H1 (cell line): ENCODE measurements around the gene SPTBN5. TPM values are rescaled to one million over a fixed set of nuclear protein-coding genes. Genes with fewer than 3 reads are reported as not detected.
A peak's percentile ranks its signal among the peaks of the same experiment; 100 is the strongest.

Experiments used
- CTCF ChIA-PET: fragments of 300-600 bp; sonication (Branson Sonifier 250); formaldehyde crosslinking; loops from one replicate; lab custom pipeline; 2021; ENCODE audit not compliant: partially characterized antibody; lab: Charles Lee
- POLR2A ChIA-PET: fragments of 300-600 bp; sonication (Branson Sonifier 250); formaldehyde crosslinking; loops from one replicate; lab custom pipeline; 2021; ENCODE audit warnings: inconsistent platforms; ENCODE audit not compliant: partially characterized antibody; lab: Charles Lee
- DNase-seq, 2 experiments: peaks; one replicate each; pipeline versions ENCODE4 v3.0.0 to v3.0.0-alpha.2; 2010 to 2022; ENCODE audit warnings: low spot score in 2 of 2, low read depth in 1 of 2, mixed read lengths in 1 of 2
- FAIRE-seq: peaks from 2 replicates; lab custom pipeline; 2011; peaks lifted over from hg19 to GRCh38; lab: Jason Lieb, UNC
- H2AFZ ChIP-seq: 2 replicates; pipeline ENCODE4 v1.8.1; 2012; ENCODE audit warnings: low read length, inconsistent platforms
- H2AK5ac ChIP-seq: 2 replicates; pipeline ENCODE4 v1.6.1; 2013; ENCODE audit warnings: low read depth, low read length
- H2BK120ac ChIP-seq: replicated peaks from 2 replicates; pipeline ENCODE3; 2013; ENCODE audit warnings: low read depth, low read length, inconsistent platforms
- H2BK12ac ChIP-seq: 2 replicates; pipeline ENCODE4 v1.6.1; 2013; ENCODE audit warnings: low read depth, low read length
- H2BK15ac ChIP-seq: 2 replicates; pipeline ENCODE4 v1.6.1; 2013; ENCODE audit warnings: low read length
- H2BK20ac ChIP-seq: 2 replicates; pipeline ENCODE4 v1.6.1; 2013; ENCODE audit warnings: low read length
- H2BK5ac ChIP-seq: 2 replicates; pipeline ENCODE4 v1.6.1; 2013; ENCODE audit warnings: low read depth, low read length
- H3K14ac ChIP-seq: 2 replicates; pipeline ENCODE4 v1.6.1; 2013; ENCODE audit warnings: inconsistent platforms; ENCODE audit not compliant: insufficient read length
- H3K18ac ChIP-seq: 2 replicates; pipeline ENCODE4 v1.6.1; 2013; ENCODE audit warnings: low read length; ENCODE audit errors: extremely low read depth
- H3K23ac ChIP-seq: 2 replicates; pipeline ENCODE4 v1.6.1; 2013; ENCODE audit warnings: inconsistent platforms; ENCODE audit not compliant: insufficient read length
- H3K23me2 ChIP-seq: 2 replicates; pipeline ENCODE4 v1.6.1; 2013; ENCODE audit warnings: low read depth, low read length
- H3K27ac ChIP-seq: 2 replicates; pipeline ENCODE4 v1.6.1; 2011; ENCODE audit warnings: low read depth, low read length, inconsistent platforms
- H3K27me3 ChIP-seq, 4 experiments: replicated peaks in 1 of 4; 1 replicate in 1 of 4; 2 replicates in 3 of 4; pipeline versions ENCODE4 v1.6.1 to v1.8.1; 2011 to 2013; ENCODE audit warnings: low read length in 3 of 4, mild to moderate bottlenecking in 3 of 4, inconsistent platforms in 2 of 4, mixed read lengths in 2 of 4, moderate library complexity in 1 of 4; ENCODE audit not compliant: control insufficient read depth in 3 of 4, insufficient read depth in 3 of 4; ENCODE audit errors: extremely low read depth in 1 of 4
- H3K36me3 ChIP-seq, 4 experiments: 2 replicates each; pipeline versions ENCODE4 v1.6.1 to v1.8.1; 2011 to 2013; ENCODE audit warnings: mild to moderate bottlenecking in 4 of 4, low read length in 3 of 4, moderate library complexity in 2 of 4, control low read depth in 1 of 4, inconsistent platforms in 1 of 4; ENCODE audit not compliant: insufficient read depth in 4 of 4, control insufficient read depth in 2 of 4
- H3K4ac ChIP-seq: replicated peaks from 2 replicates; pipeline ENCODE3; 2013; ENCODE audit warnings: low read length, low read depth, mixed read lengths, inconsistent platforms; ENCODE audit not compliant: insufficient read length
- H3K4me1 ChIP-seq, 4 experiments: replicated peaks in 1 of 4; 1 replicate in 1 of 4; 2 replicates in 3 of 4; pipeline versions ENCODE4 v1.6.1 to v1.8.1; 2011 to 2013; ENCODE audit warnings: low read length in 3 of 4, inconsistent platforms in 2 of 4, mixed read lengths in 1 of 4; ENCODE audit not compliant: insufficient read depth in 4 of 4, control insufficient read depth in 3 of 4
- H3K4me2 ChIP-seq, 2 experiments: 2 replicates each; pipeline versions ENCODE4 v1.6.1 to v1.8.1; 2011 to 2013; ENCODE audit warnings: low read depth in 2 of 2, low read length in 2 of 2, control low read depth in 1 of 2, inconsistent platforms in 1 of 2, mild to moderate bottlenecking in 1 of 2; ENCODE audit not compliant: insufficient read depth in 1 of 2
- H3K4me3 ChIP-seq, 4 experiments: fragments of 200-600, 300-600 bp in 1 of 4; sonication (generic), shearing (Covaris generic), sonication (Bioruptor Twin) in 1 of 4; 2 replicates each; pipeline versions ENCODE4 v1.5.1 to v1.8.1; 2011 to 2016; ENCODE audit warnings: low read length in 4 of 4, low read depth in 3 of 4, control low read depth in 2 of 4, inconsistent platforms in 2 of 4, mild to moderate bottlenecking in 2 of 4, mixed read lengths in 1 of 4, moderate library complexity in 1 of 4; ENCODE audit not compliant: insufficient read depth in 2 of 4; ENCODE audit errors: extremely low read depth in 1 of 4
- H3K56ac ChIP-seq: replicated peaks from 2 replicates; pipeline ENCODE3; 2013; ENCODE audit warnings: low read depth, mild to moderate bottlenecking, mixed read lengths, low read length, inconsistent platforms; ENCODE audit not compliant: insufficient read length
- H3K79me1 ChIP-seq: 2 replicates; pipeline ENCODE4 v1.6.1; 2013; ENCODE audit warnings: low read depth, low read length, control low read depth
- H3K79me2 ChIP-seq, 2 experiments: 2 replicates each; pipeline versions ENCODE4 v1.6.1 to v1.8.1; 2012 to 2013; ENCODE audit warnings: low read length in 2 of 2, mild to moderate bottlenecking in 2 of 2, inconsistent platforms in 1 of 2; ENCODE audit not compliant: insufficient read depth in 2 of 2, control insufficient read depth in 1 of 2
- H3K9ac ChIP-seq, 4 experiments: replicated peaks in 1 of 4; 1 replicate in 1 of 4; 2 replicates in 3 of 4; pipeline versions ENCODE4 v1.6.1 to v1.8.1; 2011 to 2013; ENCODE audit warnings: low read depth in 3 of 4, low read length in 3 of 4, control low read depth in 2 of 4, mild to moderate bottlenecking in 2 of 4, moderate library complexity in 2 of 4, inconsistent platforms in 1 of 4; ENCODE audit errors: extremely low read depth in 1 of 4
- H3K9me3 ChIP-seq, 2 experiments: 2 replicates each; pipeline versions ENCODE4 v1.6.1 to v1.8.1; 2012 to 2013; ENCODE audit warnings: mild to moderate bottlenecking in 2 of 2, moderate library complexity in 2 of 2, control low read depth in 1 of 2, inconsistent platforms in 1 of 2, low read depth in 1 of 2, low read length in 1 of 2, mixed read lengths in 1 of 2; ENCODE audit not compliant: insufficient read depth in 2 of 2
- H4K20me1 ChIP-seq, 2 experiments: replicated peaks in 1 of 2; 2 replicates each; pipeline versions ENCODE3 to v1.8.1; 2011 to 2013; ENCODE audit warnings: inconsistent platforms in 2 of 2, low read length in 2 of 2, mild to moderate bottlenecking in 1 of 2; ENCODE audit not compliant: insufficient read depth in 2 of 2, control insufficient read depth in 1 of 2
- H4K5ac ChIP-seq: 2 replicates; pipeline ENCODE4 v1.6.1; 2013; ENCODE audit warnings: low read length, low read depth, mixed read lengths, inconsistent platforms; ENCODE audit not compliant: insufficient read length
- H4K8ac ChIP-seq: 2 replicates; pipeline ENCODE4 v1.8.0; 2013; ENCODE audit warnings: mild to moderate bottlenecking, moderate library complexity, low read length, inconsistent platforms; ENCODE audit not compliant: insufficient read depth; ENCODE audit errors: extremely low read depth
- H4K91ac ChIP-seq: replicated peaks from 2 replicates; pipeline ENCODE3; 2013; ENCODE audit warnings: low read length, mixed read lengths, inconsistent platforms; ENCODE audit not compliant: insufficient read length
- CHD2 ChIP-seq: IDR thresholded peaks from 2 replicates; pipeline ENCODE4 v1.6.1; 2012; ENCODE audit warnings: low read length, improper control_type of control experiment
- CTBP2 ChIP-seq: IDR thresholded peaks from 2 replicates; pipeline ENCODE4 v1.7.0; 2011; ENCODE audit warnings: borderline replicate concordance, mild to moderate bottlenecking, moderate library complexity, mixed read lengths, low read length; ENCODE audit not compliant: insufficient read depth, insufficient read length
- HDAC6 ChIP-seq: IDR thresholded peaks from one replicate; pipeline ENCODE4 v1.7.1; 2012; ENCODE audit warnings: low read depth, mild to moderate bottlenecking, inconsistent platforms, low read length, moderate library complexity
- MAFK ChIP-seq: IDR thresholded peaks from 2 replicates; pipeline ENCODE4 v1.6.1; 2012; ENCODE audit warnings: low read depth, mild to moderate bottlenecking, improper control_type of control experiment, low read length
- RXRA ChIP-seq: IDR thresholded peaks from 2 replicates; pipeline ENCODE4 v1.6.1; 2011; ENCODE audit warnings: low read depth, mild to moderate bottlenecking, low read length, moderate library complexity; ENCODE audit not compliant: insufficient read depth
- SAP30 ChIP-seq: fragments of 300-600 bp; sonication (generic); IDR thresholded peaks from 2 replicates; pipeline ENCODE4 v1.7.1; 2012; ENCODE audit warnings: low read length, moderate library complexity, mild to moderate bottlenecking, inconsistent platforms; ENCODE audit not compliant: insufficient read depth, insufficient replicate concordance
- SIX5 ChIP-seq: IDR thresholded peaks from 2 replicates; pipeline ENCODE4 v1.6.1; 2011; ENCODE audit warnings: mild to moderate bottlenecking, low read depth, low read length
- TBP ChIP-seq: IDR thresholded peaks from 2 replicates; pipeline ENCODE4 v1.6.1; 2011; ENCODE audit warnings: low read depth, low read length, improper control_type of control experiment
- TEAD4 ChIP-seq: IDR thresholded peaks from 2 replicates; pipeline ENCODE4 v1.6.1; 2012; ENCODE audit warnings: low read depth, low read length, inconsistent platforms, mixed read lengths
- USF2 ChIP-seq: IDR thresholded peaks from 2 replicates; pipeline ENCODE4 v1.6.1; 2011; ENCODE audit warnings: low read length, improper control_type of control experiment
- ZNF274 ChIP-seq: IDR thresholded peaks from 2 replicates; pipeline ENCODE4 v1.7.0; 2012; ENCODE audit warnings: low read length, borderline replicate concordance; ENCODE audit errors: extremely low read depth
- WGBS, 2 experiments: shearing (Covaris generic) in 1 of 2; methylation state at CpG; one replicate each; pipeline versions ENCODE4 v1.1.6 to v1.1.7; 2013 to 2015; ENCODE audit warnings: low lambda C conversion rate in 2 of 2, mixed read lengths in 2 of 2, inconsistent platforms in 1 of 2, low coverage in 1 of 2, missing lambda C conversion rate in 1 of 2; ENCODE audit not compliant: insufficient replicate concordance in 2 of 2, insufficient coverage in 1 of 2, insufficient read length in 1 of 2; ENCODE audit errors: extremely low coverage in 1 of 2, missing lambda C conversion rate in 1 of 2; 5-methylcytosine and 5-hydroxymethylcytosine counted together
- polyA plus RNA-seq, 7 experiments: library from polyadenylated mRNA; depleted of rRNA in 3 of 7; stranded (reverse) in 5 of 7; unstranded in 2 of 7; fragments of >200 nt in 5 of 7; fragments of 200-250 nt in 2 of 7; gene quantifications; 1 replicate in 5 of 7; 2 replicates in 1 of 7; 4 replicates in 1 of 7; pipeline versions ENCODE4 v1.2.1 to v1.2.3, GENCODE V29; 2011 to 2013; ENCODE audit warnings: missing spikeins in 2 of 7, mixed read lengths in 2 of 7
- total RNA-seq: library from RNA; stranded (reverse); fragmentation: NEBNext Ultra II Directional; extraction: Animal tissue kit (Norgen Biotek cat#: 25700); gene quantifications from 2 replicates; pipeline ENCODE4 v1.2.1, GENCODE V29; 2021

SPTBN5 gene
- total and polyA plus RNA-seq, 2 of the 8 experiments (the other 6 are each of a cell fraction or from before 2014, with no cell fraction given) = 0.32 to 0.84 TPM

- CTCF ChIA-PET = interaction anchor here (1.0 to 3.8 kb wide), 6 partner anchors 15 to 74 kb away, joined by 3 to 30 read pairs (median 9); partner anchors contain the start of gene MAPKBP1
- H3K9me3 ChIP-seq = no peaks in the 10 kb centered on the region
- no peak overlapping the region for H3K4me3 ChIP-seq
- POLR2A ChIA-PET = interaction anchor here (0.7 to 1.2 kb wide), 2 partner anchors 10 to 15 kb away, joined by 3 read pairs; no protein-coding TSS in a partner anchor
- no peak overlapping the region; the same call in 1 of the 2 replicates for H2BK12ac ChIP-seq
- H2BK15ac ChIP-seq = no peak overlapping the region
- no peak overlapping the region for H3K4ac ChIP-seq
- H3K79me2 ChIP-seq = no peaks in the 10 kb centered on the region
- no peak overlapping the region for H3K18ac ChIP-seq
- WGBS, 2 experiments = 91% methylated on average over 13 of the region's 13 CpGs; no CpG with 5 or more reads in 1 of the 2 experiments
- peaks cover 2% of the 10 kb centered on the region; the same call in 1 of the 2 replicates for H3K79me1 ChIP-seq
- H2AK5ac ChIP-seq = no peak overlapping the region
- H4K20me1 ChIP-seq = peaks cover 1 to 15% of the 10 kb centered on the region in 2 experiments
- no peak overlapping the region for H3K4me2 ChIP-seq
- H2BK20ac ChIP-seq = no peak overlapping the region
- FAIRE-seq = no peak
- peaks cover 0 to 2% (median 0%) of the 10 kb centered on the region in 4 experiments; a peak in 1 of 7 replicates for H3K27me3 ChIP-seq
- peaks cover 0 to 4% (median 2%) of the 10 kb centered on the region in 4 experiments; a peak in 4 of 7 replicates for H3K4me1 ChIP-seq
- no peak overlapping the region for H3K14ac ChIP-seq
- 0 out of 2 replicates have a peak overlapping the region, but pooled peaks have one; percentile 35 for H2BK5ac ChIP-seq
- peaks cover 0 to 3% (median 0%) of the 10 kb centered on the region in 4 experiments; a peak in 4 of 8 replicates for H3K36me3 ChIP-seq
- DNase-seq = no peak
- H3K27ac ChIP-seq = no peak overlapping the region; the same call in 1 of the 2 replicates
- H2BK120ac ChIP-seq = no peak overlapping the region
- H3K23ac ChIP-seq = no peak overlapping the region
- H3K56ac ChIP-seq = no peak overlapping the region
- H4K8ac ChIP-seq = peak overlapping the region; percentile 28; the same call in 1 of the 2 replicates
- H2AFZ ChIP-seq = no peak overlapping the region
- H3K23me2 ChIP-seq = peaks cover 10% of the 10 kb centered on the region; the same call in 1 of the 2 replicates
- no peak overlapping the region for H4K91ac ChIP-seq
- H3K9ac ChIP-seq = no peak overlapping the region
- no peak overlapping the region for H4K5ac ChIP-seq
- TF ChIP-seq HDAC6 = no peak
- no peak for TF ChIP-seq RXRA
- no peak for TF ChIP-seq MAFK
- no peak for TF ChIP-seq TEAD4
- TF ChIP-seq SAP30 = no peak
- no peak for TF ChIP-seq CHD2
- no peak for TF ChIP-seq SIX5
- no peak for TF ChIP-seq ZNF274
- TF ChIP-seq USF2 = no peak
- no peak for TF ChIP-seq CTBP2
- no peak for TF ChIP-seq TBP
These were observed 63.8 kb downstream of the SPTBN5 start for GRCh38 chr15:41829959-41830646.
